Loucy (cell line): ENCODE data around the gene ABCF3.

Source experiments
- EZH2phosphoT487 ChIP-seq: fragments of 200-600 bp; IDR thresholded peaks from 2 replicates; pipeline ENCODE4 v1.6.1; 2018; ENCODE audit warnings: antibody characterized with exemption, mild to moderate bottlenecking, moderate library complexity, borderline replicate concordance
- TF ChIP-seq, protein P1 (sequence below): fragments of 200-600 bp; sonication (generic); conservative IDR thresholded peaks from 2 replicates; pipeline ENCODE4 v1.5.1; 2014; ENCODE audit warnings: mild to moderate bottlenecking, antibody characterized with exemption, low read length

DNA sequence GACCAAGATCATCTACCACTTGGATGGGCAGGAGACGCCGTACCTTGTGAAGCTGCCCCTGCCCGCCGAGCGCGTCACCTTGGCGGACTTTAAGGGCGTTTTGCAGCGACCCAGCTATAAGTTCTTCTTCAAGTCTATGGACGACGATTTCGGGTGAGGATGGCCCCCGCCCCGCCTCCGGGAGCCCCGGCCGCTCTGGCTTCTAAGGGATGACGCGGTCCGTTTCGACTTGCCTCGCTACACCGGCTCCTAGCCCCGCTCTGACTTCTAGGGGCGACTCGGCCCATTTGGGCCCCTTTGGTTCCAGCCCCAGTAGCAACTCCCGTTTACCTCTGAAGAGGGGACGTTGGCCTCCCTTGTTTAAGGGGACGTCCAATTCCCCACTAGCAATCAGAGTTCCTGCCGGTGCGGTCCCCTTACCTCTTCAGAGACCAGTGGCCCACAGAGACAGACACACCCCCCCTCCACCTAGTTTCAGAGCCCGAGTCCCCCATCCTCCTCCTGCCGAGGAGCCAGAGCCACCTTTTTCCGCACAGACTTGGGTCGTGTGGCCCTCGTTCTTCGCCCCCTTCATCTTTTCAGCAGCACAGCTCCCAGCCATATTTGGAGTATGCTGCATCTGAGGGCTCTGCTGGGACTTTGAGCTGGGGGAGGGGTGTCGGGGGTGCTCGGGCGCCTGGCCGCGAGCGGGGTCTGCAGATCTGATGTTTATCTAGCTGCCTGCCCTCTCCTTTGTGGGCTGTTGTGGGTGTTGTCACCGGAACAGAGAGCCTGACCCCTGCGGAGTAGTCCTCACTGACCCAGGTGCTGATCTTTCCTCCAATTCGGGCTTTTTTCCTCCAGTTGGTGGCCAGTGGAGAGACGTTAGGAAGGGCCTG lies 30.1 kb upstream of the ABCF3 start:
- TF ChIP-seq, protein P1, sequence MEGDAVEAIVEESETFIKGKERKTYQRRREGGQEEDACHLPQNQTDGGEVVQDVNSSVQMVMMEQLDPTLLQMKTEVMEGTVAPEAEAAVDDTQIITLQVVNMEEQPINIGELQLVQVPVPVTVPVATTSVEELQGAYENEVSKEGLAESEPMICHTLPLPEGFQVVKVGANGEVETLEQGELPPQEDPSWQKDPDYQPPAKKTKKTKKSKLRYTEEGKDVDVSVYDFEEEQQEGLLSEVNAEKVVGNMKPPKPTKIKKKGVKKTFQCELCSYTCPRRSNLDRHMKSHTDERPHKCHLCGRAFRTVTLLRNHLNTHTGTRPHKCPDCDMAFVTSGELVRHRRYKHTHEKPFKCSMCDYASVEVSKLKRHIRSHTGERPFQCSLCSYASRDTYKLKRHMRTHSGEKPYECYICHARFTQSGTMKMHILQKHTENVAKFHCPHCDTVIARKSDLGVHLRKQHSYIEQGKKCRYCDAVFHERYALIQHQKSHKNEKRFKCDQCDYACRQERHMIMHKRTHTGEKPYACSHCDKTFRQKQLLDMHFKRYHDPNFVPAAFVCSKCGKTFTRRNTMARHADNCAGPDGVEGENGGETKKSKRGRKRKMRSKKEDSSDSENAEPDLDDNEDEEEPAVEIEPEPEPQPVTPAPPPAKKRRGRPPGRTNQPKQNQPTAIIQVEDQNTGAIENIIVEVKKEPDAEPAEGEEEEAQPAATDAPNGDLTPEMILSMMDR: no peak
- TF ChIP-seq EZH2phosphoT487: no peak
